Right ventricle myocardium inferior (tissue), 1 donor: ENCODE results near the gene ZC3H18. TPM values are rescaled to one million over a fixed set of nuclear protein-coding genes. Genes with fewer than 3 reads are reported as not detected.

Source experiments
- ATAC-seq: fragments of 200-7000 bp; cut with Tn5 transposase; one replicate; pipeline ENCODE4 v1.9.1; 2020; ENCODE audit warnings: mild to moderate bottlenecking, moderate library complexity
- DNase-seq: peaks from one replicate; pipeline ENCODE4 v3.0.0; 2021; ENCODE audit errors: missing footprints
- intact Hi-C: fragments of 100-400 bp; cut with DNase I; formaldehyde crosslinking; loops from one replicate; pipeline ENCODE4 v1.11.0; 2022
- total RNA-seq: library from RNA; stranded (reverse); fragmentation: NEBNext Ultra II Directional; extraction: Animal tissue kit (Norgen Biotek cat#: 25700); gene quantifications from one replicate; pipeline ENCODE4 v1.2.1, GENCODE V29; 2021
- donor health status: DM: no; HTN: yes; CAD: no; lungs with severe emphysema.

Gene ZC3H18
- total RNA-seq, 1 donor from 2014 or later, result 23.9 TPM

- intact Hi-C loops, result no loop called here
- ATAC-seq (no peak), DNase-seq (no peak)
Observed at GRCh38 chr16:88543230-88543813, 26.9 kb upstream of the ZC3H18 start.

DNA sequence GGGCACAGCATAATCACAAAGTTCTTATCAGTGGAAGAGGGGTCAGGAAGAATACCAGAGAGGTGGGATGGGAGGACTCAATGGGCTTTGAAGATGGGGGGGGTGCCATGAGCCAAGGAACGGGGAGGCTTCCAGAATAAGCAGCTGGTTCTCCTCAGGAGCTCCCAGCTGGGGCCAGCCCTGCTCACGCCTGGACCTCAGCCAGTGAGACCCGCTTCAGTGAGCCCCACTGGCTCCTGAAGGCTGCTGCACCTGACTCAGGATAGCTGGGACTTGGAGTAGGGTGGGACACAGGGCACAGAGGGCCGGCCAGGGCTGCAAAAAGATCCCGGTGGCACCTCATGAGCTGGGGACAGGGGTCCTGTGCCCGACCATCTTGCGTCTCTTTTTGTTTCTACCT, 24.4 kb upstream of the ZC3H18 start:
- intact Hi-C loops, result no loop called here
- no peak for DNase-seq

GRCh38 chr16:88548131-88548874, 21.9 kb upstream of the ZC3H18 start:
- ATAC-seq (no peak), DNase-seq (peak; percentile 59)
- intact Hi-C loops, result no loop called here

More for the DNA sequence above, 24.4 kb upstream of the ZC3H18 start:
- ATAC-seq, result no peak

- DNase-seq, result peak; percentile 64
- intact Hi-C loops, result no loop called here
Observed at GRCh38 chr16:88548985-88549384, 21.2 kb upstream of the ZC3H18 start.

DNA sequence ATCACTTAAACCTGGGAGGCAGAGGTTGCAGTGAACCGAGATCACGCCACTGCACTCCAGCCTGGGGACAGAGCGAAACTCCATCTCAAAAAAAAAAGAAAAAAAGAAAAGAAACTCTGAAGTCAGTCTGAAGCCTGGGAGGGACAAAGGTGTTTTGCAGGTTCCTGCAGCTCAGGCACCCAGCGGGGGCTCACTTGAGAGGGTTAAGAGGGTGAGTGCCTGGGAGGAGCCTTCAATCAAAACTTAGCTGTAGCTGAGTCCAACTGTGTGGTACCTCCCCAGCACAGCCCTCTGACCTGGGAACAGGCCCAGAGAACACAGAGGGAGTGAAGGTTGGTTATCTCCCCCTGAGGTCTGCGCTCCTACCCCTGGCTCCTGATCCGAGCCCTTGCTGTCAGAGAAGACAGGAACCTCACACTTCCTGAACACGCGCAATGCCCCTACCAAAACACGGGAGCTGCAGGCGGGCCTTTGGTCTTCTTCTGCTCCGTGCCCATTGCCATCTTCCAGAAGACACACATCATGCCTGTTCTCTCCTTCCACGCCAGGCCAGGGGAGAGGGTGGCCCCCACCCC, 20.4 kb upstream of the ZC3H18 start:
- DNase-seq (no peak), ATAC-seq (no peak)
- intact Hi-C loops, result no loop called here

More at GRCh38 chr16:88548985-88549384, 21.2 kb upstream of the ZC3H18 start:
- no peak for ATAC-seq

GRCh38 chr16:88550246-88550661, 19.9 kb upstream of the ZC3H18 start:
- intact Hi-C loops, result no loop called here
- ATAC-seq (peak; percentile 58), DNase-seq (no peak)

DNA sequence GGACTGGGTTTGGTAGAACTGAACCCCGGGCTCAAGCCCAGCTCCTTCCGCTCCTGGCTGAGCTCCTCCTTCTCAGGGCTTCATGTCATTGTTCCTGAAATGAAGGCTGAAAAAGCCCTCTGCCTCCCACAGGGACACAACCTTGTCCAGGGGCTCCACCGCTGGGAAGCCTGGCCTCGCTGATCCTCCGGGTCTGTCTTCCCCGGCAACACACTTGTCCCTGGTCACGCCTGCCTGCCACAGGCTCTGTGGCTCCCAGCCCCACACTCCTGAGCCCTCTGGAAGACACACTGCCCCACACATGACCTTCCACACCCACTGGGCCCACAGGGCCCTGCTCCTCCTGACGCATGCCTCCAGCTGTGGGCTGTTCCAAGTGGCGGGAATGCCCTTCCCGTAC, 18.0 kb upstream of the ZC3H18 start:
- intact Hi-C loops, result no loop called here
- ATAC-seq (no peak), DNase-seq (no peak)

GRCh38 chr16:88552815-88553214, 17.4 kb upstream of the ZC3H18 start:
- intact Hi-C loops, result no loop called here
- ATAC-seq, result no peak
- no peak for DNase-seq

GRCh38 chr16:88553739-88554138, 16.5 kb upstream of the ZC3H18 start:
- ATAC-seq (no peak), DNase-seq (no peak)
- intact Hi-C loops, result no loop called here

- no peak for DNase-seq
- ATAC-seq, result no peak
- intact Hi-C loops, result no loop called here
Observed at GRCh38 chr16:88554711-88555264, 15.4 kb upstream of the ZC3H18 start.

GRCh38 chr16:88556294-88556988, 13.8 kb upstream of the ZC3H18 start:
- ATAC-seq (no peak), DNase-seq (no peak)
- intact Hi-C loops, result no loop called here

DNA sequence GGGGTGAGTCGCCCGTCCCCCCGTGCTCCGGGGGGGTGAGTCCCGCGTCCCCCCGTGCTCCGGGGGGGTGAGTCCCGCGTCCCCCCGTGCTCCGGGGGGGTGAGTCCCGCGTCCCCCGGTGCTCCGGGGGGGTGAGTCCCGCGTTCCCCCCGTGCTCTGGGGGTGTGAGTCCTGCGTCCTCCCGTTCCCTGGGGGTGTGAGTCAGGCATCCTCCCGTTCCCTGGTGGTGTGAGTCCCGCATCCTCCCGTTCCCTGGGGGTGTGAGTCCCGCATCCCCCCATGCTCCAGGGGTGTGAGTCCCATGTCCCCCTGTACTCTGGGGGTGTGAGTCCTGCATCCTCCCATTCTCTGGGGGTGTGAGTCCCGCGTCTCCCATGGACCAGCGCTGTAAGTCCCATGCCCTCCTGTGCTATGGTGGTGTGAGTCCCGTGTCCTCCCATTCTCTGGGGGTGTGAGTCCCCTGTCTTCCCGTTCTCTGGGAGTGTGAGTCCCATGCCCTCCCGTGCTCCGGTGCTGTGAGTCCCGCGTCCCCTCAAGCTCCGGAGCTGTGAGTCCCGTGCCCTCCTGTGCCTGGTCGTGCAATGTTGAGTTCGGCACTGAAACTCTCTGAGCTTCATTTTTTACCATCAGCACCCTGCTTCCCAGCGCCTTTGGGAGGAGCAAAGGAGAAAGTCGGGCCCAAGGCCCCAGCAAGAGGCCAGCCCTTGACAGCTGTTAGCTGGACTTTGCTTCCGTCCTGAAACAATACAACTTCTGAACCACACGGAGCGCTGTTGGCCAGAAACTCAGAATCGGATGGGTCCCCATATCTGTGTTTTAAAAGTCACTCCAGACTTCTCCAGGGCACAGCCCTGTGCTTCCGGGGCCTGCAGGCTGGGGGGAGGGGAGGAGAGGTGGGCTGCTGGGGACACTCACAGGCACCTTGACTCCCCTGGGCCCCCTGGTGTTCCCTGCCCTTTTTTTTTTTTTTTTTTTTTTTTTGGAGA, 11.5 kb upstream of the ZC3H18 start:
- intact Hi-C loops, result no loop called here
- ATAC-seq (peak; percentile 65), DNase-seq (peak; percentile 86)

GRCh38 chr16:88560714-88561484, 9.3 kb upstream of the ZC3H18 start:
- intact Hi-C loops, result no loop called here
- peak; percentile 22 for DNase-seq

DNA sequence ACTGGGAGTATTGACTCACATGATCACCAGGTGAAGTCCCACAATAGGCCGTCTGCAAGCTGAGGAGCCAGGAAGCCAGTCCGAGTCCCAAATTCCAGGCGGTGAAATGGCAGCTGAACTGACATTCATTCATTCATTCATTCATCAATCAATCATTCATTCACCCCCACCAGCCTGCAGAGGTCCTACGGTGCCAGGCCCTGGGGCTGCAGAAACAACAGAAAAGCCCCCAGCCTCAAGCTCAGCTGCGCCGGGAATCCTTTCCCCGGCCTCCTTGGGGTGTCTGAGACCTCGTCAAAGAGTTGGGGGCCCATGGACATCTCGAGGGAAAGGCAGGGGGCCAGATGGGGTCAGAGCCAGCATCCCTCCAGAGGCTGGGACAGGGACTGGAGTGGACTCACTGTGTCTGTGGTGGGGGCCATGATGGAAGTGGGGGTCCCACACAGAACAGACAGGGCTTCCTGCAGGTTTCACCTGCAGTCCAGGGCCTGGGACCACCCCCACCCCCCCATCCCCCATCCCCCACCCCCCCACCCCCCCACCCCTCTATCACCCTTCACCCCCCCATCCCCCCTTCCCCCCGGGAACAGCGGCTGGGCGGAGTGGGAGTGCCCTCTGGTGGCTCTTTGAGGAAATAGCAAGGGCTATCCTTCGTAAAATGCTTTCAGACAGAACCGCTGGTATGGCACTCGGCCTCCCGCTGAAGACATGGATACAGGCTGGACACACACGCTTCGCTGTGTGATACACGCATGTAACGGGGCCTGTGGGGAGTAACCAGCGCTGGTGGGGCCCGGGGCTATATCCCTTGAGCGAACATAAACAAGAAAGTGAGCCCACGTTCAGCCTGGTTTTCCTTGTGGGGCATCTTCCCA, 8.5 kb upstream of the ZC3H18 start:
- peak; percentile 51 for ATAC-seq
- DNase-seq, result peak; percentile 76
- intact Hi-C loops, result loop anchor here (2.0 kb wide), 1 partner anchor 119 kb away; no protein-coding TSS in a partner anchor

More at GRCh38 chr16:88560714-88561484, 9.3 kb upstream of the ZC3H18 start:
- no peak for ATAC-seq

GRCh38 chr16:88566158-88566557, 4.0 kb upstream of the ZC3H18 start:
- ATAC-seq, result no peak
- DNase-seq, result no peak
- intact Hi-C loops, result no loop called here
